GM04504 (cell line): ENCODE data around the gene GLIPR2.
"Not testable (repeated sequence)": the region's sequence is repeated elsewhere in the genome, so short reads cannot be mapped to it uniquely, and the experiment has no call there.

Experiments
- DNase-seq: peaks from one replicate; pipeline ENCODE4 v3.0.0-alpha.2; 2012; ENCODE audit warnings: low read depth

GLIPR2 gene

GRCh38 chr9:36136272-36136893, at the start of gene GLIPR2:
Gene GLIPR2, plus strand, starts transcription at chr9:36136733. Its CDS starts 46 bp downstream, at chr9:36136779.
- DNase-seq = no peak

- DNase-seq = not testable (repeated sequence)
These were observed 49.5 kb upstream of the GLIPR2 start for GRCh38 chr9:36087054-36087453.

GRCh38 chr9:36088020-36088419, 48.5 kb upstream of the GLIPR2 start:
- no peak for DNase-seq

- DNase-seq = peak; percentile 17
These were observed 45.2 kb upstream of the GLIPR2 start for GRCh38 chr9:36091026-36091953.

- DNase-seq = no peak
These were observed 44.5 kb upstream of the GLIPR2 start for GRCh38 chr9:36092014-36092413.

- DNase-seq = no peak
These were observed 43.9 kb upstream of the GLIPR2 start for GRCh38 chr9:36092509-36093215.

GRCh38 chr9:36093384-36093783, 43.1 kb upstream of the GLIPR2 start:
- DNase-seq = no peak

GRCh38 chr9:36099718-36100117, 36.8 kb upstream of the GLIPR2 start:
- DNase-seq = no peak

- DNase-seq = peak; percentile 8
These were observed 36.0 kb upstream of the GLIPR2 start for GRCh38 chr9:36100532-36100931.

GRCh38 chr9:36101916-36102741, 34.4 kb upstream of the GLIPR2 start:
- DNase-seq = peak; percentile 97

GRCh38 chr9:36102742-36103495, 33.6 kb upstream of the GLIPR2 start:
- peak; percentile 26 for DNase-seq

- DNase-seq = no peak
These were observed 27.5 kb upstream of the GLIPR2 start for GRCh38 chr9:36109071-36109470.

GRCh38 chr9:36110434-36110833, 26.1 kb upstream of the GLIPR2 start:
- DNase-seq = no peak

GRCh38 chr9:36112516-36112915, 24.0 kb upstream of the GLIPR2 start:
- DNase-seq = no peak

- no peak for DNase-seq
These were observed 22.5 kb upstream of the GLIPR2 start for GRCh38 chr9:36113999-36114398.

- no peak for DNase-seq
These were observed 19.9 kb upstream of the GLIPR2 start for GRCh38 chr9:36116593-36116992.

- DNase-seq = no peak
These were observed 18.3 kb upstream of the GLIPR2 start for GRCh38 chr9:36118201-36118600.

- DNase-seq = no peak
These were observed 17.8 kb upstream of the GLIPR2 start for GRCh38 chr9:36118706-36119105.

- no peak for DNase-seq
These were observed 17.1 kb upstream of the GLIPR2 start for GRCh38 chr9:36119476-36119875.

- no peak for DNase-seq
These were observed 15.8 kb upstream of the GLIPR2 start for GRCh38 chr9:36120705-36121104.

- no peak for DNase-seq
These were observed 14.6 kb upstream of the GLIPR2 start for GRCh38 chr9:36121971-36122370.
